IMR-90 (cell line): ENCODE measurements around the gene RSBN1L. TPM values are rescaled to one million over a fixed set of nuclear protein-coding genes. Genes with fewer than 3 reads are reported as not detected.

ENCODE experiments used
- ATAC-seq: fragments of 200-7000 bp; cut with Tn5 transposase; 2 replicates; pipeline ENCODE4 v1.9.1; 2020; ENCODE audit warnings: low read depth, mild to moderate bottlenecking, moderate library complexity
- BruUV-seq: library from RNA; stranded (reverse); fragments of 400-500 nt; replicated peaks from 2 replicates; lab custom pipeline; 2021; lab: Mats Ljungman, UMichigan
- CTCF ChIA-PET: fragments of 300-600 bp; formaldehyde crosslinking; extraction: SDS; loops from one replicate; lab custom pipeline; 2021; ENCODE audit warnings: antibody characterized with exemption; lab: Yijun Ruan, JAX
- POLR2A ChIA-PET: fragments of 300-600 bp; sonication (Branson Sonifier 250); formaldehyde crosslinking; loops from one replicate; lab custom pipeline; 2022; ENCODE audit warnings: antibody characterized with exemption; ENCODE audit not compliant: unreplicated experiment; lab: Charles Lee
- DNase-seq: peaks from one replicate; pipeline ENCODE4 v3.0.0; 2013
- H2AFZ ChIP-seq: replicated peaks from 2 replicates; pipeline ENCODE3; 2013; ENCODE audit warnings: low read length, mild to moderate bottlenecking; ENCODE audit not compliant: poor library complexity
- H2AK5ac ChIP-seq: 2 replicates; pipeline ENCODE4 v1.6.1; 2013; ENCODE audit warnings: low read depth, low read length, inconsistent platforms
- H2AK9ac ChIP-seq: replicated peaks from 2 replicates; pipeline ENCODE3; 2013; ENCODE audit warnings: mild to moderate bottlenecking, low read depth, low read length, moderate library complexity; ENCODE audit not compliant: poor library complexity
- H2BK120ac ChIP-seq: 2 replicates; pipeline ENCODE4 v1.6.1; 2013; ENCODE audit warnings: low read depth, low read length, inconsistent platforms
- H2BK15ac ChIP-seq: 3 replicates; pipeline ENCODE4 v1.6.1; 2013; ENCODE audit warnings: low read depth, low read length, inconsistent platforms
- H2BK20ac ChIP-seq: 2 replicates; pipeline ENCODE4 v1.6.1; 2013; ENCODE audit warnings: low read depth, mild to moderate bottlenecking, inconsistent platforms, low read length, moderate library complexity
- H2BK5ac ChIP-seq: 2 replicates; pipeline ENCODE4 v1.6.1; 2013; ENCODE audit warnings: mild to moderate bottlenecking, low read depth, low read length, inconsistent platforms; ENCODE audit not compliant: poor library complexity, severe bottlenecking
- H3K14ac ChIP-seq: replicated peaks from 2 replicates; pipeline ENCODE4 v1.6.1; 2013; ENCODE audit warnings: low read depth, low read length, inconsistent platforms
- H3K18ac ChIP-seq: 2 replicates; pipeline ENCODE4 v1.6.1; 2013; ENCODE audit warnings: low read depth, low read length, control low read depth
- H3K23ac ChIP-seq: 2 replicates; pipeline ENCODE4 v1.6.1; 2013; ENCODE audit warnings: low read depth, low read length, inconsistent platforms
- H3K27ac ChIP-seq: 2 replicates; pipeline ENCODE4 v1.5.1; 2013; ENCODE audit warnings: mild to moderate bottlenecking, control low read depth, low read length; ENCODE audit not compliant: insufficient read depth
- H3K27me3 ChIP-seq: 2 replicates; pipeline ENCODE4 v1.6.1; 2013; ENCODE audit warnings: low read length; ENCODE audit not compliant: control insufficient read depth, insufficient read depth
- H3K36me3 ChIP-seq: 2 replicates; pipeline ENCODE4 v1.6.1; 2013; ENCODE audit warnings: low read length, mixed read lengths; ENCODE audit not compliant: control insufficient read depth, insufficient read depth
- H3K4ac ChIP-seq: 2 replicates; pipeline ENCODE4 v1.6.1; 2013; ENCODE audit warnings: low read depth, low read length, inconsistent platforms
- H3K4me1 ChIP-seq: 2 replicates; pipeline ENCODE4 v1.6.1; 2013; ENCODE audit warnings: low read length, mixed read lengths; ENCODE audit not compliant: control insufficient read depth, insufficient read depth
- H3K4me2 ChIP-seq: 2 replicates; pipeline ENCODE4 v1.6.1; 2013; ENCODE audit warnings: low read depth, mild to moderate bottlenecking, control low read depth, low read length, moderate library complexity
- H3K4me3 ChIP-seq: 2 replicates; pipeline ENCODE4 v1.5.1; 2013; ENCODE audit warnings: low read depth, mild to moderate bottlenecking, control low read depth, low read length, moderate library complexity; ENCODE audit not compliant: insufficient read depth
- H3K56ac ChIP-seq: 2 replicates; pipeline ENCODE4 v1.6.1; 2013; ENCODE audit warnings: low read length, inconsistent platforms; ENCODE audit not compliant: insufficient read depth; ENCODE audit errors: extremely low read depth
- H3K79me1 ChIP-seq, 2 experiments: 2 replicates each; pipeline ENCODE4 v1.6.1; 2013; ENCODE audit warnings: low read length in 2 of 2, inconsistent platforms in 1 of 2, low read depth in 1 of 2
- H3K9ac ChIP-seq: 2 replicates; pipeline ENCODE4 v1.6.1; 2013; ENCODE audit warnings: low read depth, low read length, control low read depth
- H3K9me1 ChIP-seq: 2 replicates; pipeline ENCODE4 v1.6.1; 2013; ENCODE audit warnings: low read length, inconsistent platforms; ENCODE audit not compliant: insufficient read depth
- H3K9me3 ChIP-seq: 2 replicates; pipeline ENCODE4 v1.6.1; 2013; ENCODE audit warnings: low read length; ENCODE audit not compliant: control insufficient read depth, insufficient read depth
- H4K20me1 ChIP-seq: 2 replicates; pipeline ENCODE4 v1.6.1; 2013; ENCODE audit warnings: low read length, inconsistent platforms; ENCODE audit not compliant: insufficient read depth
- H4K5ac ChIP-seq: 2 replicates; pipeline ENCODE4 v1.6.1; 2013; ENCODE audit warnings: mild to moderate bottlenecking, low read depth, low read length, control low read depth
- H4K8ac ChIP-seq, 2 experiments: 2 replicates each; pipeline ENCODE4 v1.6.1; 2013; ENCODE audit warnings: low read depth in 2 of 2, low read length in 2 of 2, control low read depth in 1 of 2, inconsistent platforms in 1 of 2
- H4K91ac ChIP-seq: 2 replicates; pipeline ENCODE4 v1.6.1; 2013; ENCODE audit warnings: low read depth, low read length, inconsistent platforms; ENCODE audit not compliant: insufficient read depth
- BHLHE40 ChIP-seq: fragments of 150-350 bp; IDR thresholded peaks from 2 replicates; pipeline ENCODE4 v1.6.1; 2016; ENCODE audit warnings: mild to moderate bottlenecking, low read depth, low read length
- CEBPB ChIP-seq: IDR thresholded peaks from 2 replicates; pipeline ENCODE4 v1.6.1; 2012; ENCODE audit warnings: low read depth, low read length, improper control_type of control experiment
- CHD1 ChIP-seq: IDR thresholded peaks from 2 replicates; pipeline ENCODE4 v1.6.1; 2012; ENCODE audit warnings: low read depth, low read length, improper control_type of control experiment
- CTCF ChIP-seq: conservative IDR thresholded peaks from 2 replicates; pipeline ENCODE4 v1.5.1; 2012; ENCODE audit warnings: mild to moderate bottlenecking, low read depth, low read length, improper control_type of control experiment
- ELK1 ChIP-seq: fragments of 150-350 bp; IDR thresholded peaks from 2 replicates; pipeline ENCODE4 v1.6.1; 2016; ENCODE audit warnings: low read depth, mild to moderate bottlenecking, low read length, moderate library complexity, borderline replicate concordance
- FOS ChIP-seq: fragments of 150-350 bp; IDR thresholded peaks from 2 replicates; pipeline ENCODE4 v1.6.1; 2016; ENCODE audit warnings: low read depth, low read length
- MAFK ChIP-seq: IDR thresholded peaks from 2 replicates; pipeline ENCODE4 v1.6.1; 2012; ENCODE audit warnings: low read depth, low read length, improper control_type of control experiment
- MAZ ChIP-seq: IDR thresholded peaks from 2 replicates; pipeline ENCODE4 v1.6.1; 2012; ENCODE audit warnings: low read depth, mild to moderate bottlenecking, low read length, improper control_type of control experiment, moderate library complexity, borderline replicate concordance
- MXI1 ChIP-seq: IDR thresholded peaks from 2 replicates; pipeline ENCODE4 v1.6.1; 2012; ENCODE audit warnings: low read depth, mild to moderate bottlenecking, low read length, moderate library complexity, borderline replicate concordance
- NFE2L2 ChIP-seq: fragments of 150-350 bp; IDR thresholded peaks from 2 replicates; pipeline ENCODE4 v1.6.1; 2016; ENCODE audit warnings: low read depth, mild to moderate bottlenecking, low read length
- POLR2A ChIP-seq: IDR thresholded peaks from 2 replicates; pipeline ENCODE4 v1.6.1; 2012; ENCODE audit warnings: mild to moderate bottlenecking, low read depth, low read length
- RAD21 ChIP-seq: IDR thresholded peaks from 2 replicates; pipeline ENCODE4 v1.6.1; 2012; ENCODE audit warnings: low read length, improper control_type of control experiment
- RCOR1 ChIP-seq: IDR thresholded peaks from 2 replicates; pipeline ENCODE4 v1.6.1; 2012; ENCODE audit warnings: mild to moderate bottlenecking, low read length, improper control_type of control experiment; ENCODE audit not compliant: insufficient replicate concordance
- RFX5 ChIP-seq: IDR thresholded peaks from 2 replicates; pipeline ENCODE4 v1.8.0; 2012; ENCODE audit warnings: low read depth, mild to moderate bottlenecking, low read length, moderate library complexity
- SMC3 ChIP-seq: fragments of 150-350 bp; IDR thresholded peaks from 2 replicates; pipeline ENCODE4 v1.6.1; 2016; ENCODE audit warnings: low read depth, mild to moderate bottlenecking, antibody characterized with exemption, low read length, moderate library complexity
- USF2 ChIP-seq: fragments of 150-350 bp; IDR thresholded peaks from 2 replicates; pipeline ENCODE4 v1.6.1; 2017; ENCODE audit warnings: mild to moderate bottlenecking, antibody characterized with exemption, low read length, low read depth
- WGBS, 2 experiments: methylation state at CpG; one replicate each; pipeline versions ENCODE4 v1.1.5 to v1.1.7; 2013; ENCODE audit warnings: missing lambda C conversion rate in 2 of 2; ENCODE audit not compliant: insufficient read length in 1 of 2; ENCODE audit errors: extremely low coverage in 2 of 2; 5-methylcytosine and 5-hydroxymethylcytosine counted together
- dilution Hi-C: fragments of 300-500 bp; cut with HindIII; formaldehyde crosslinking; loops from one replicate; pipeline ENCODE4 v1.14.3; 2018; ENCODE audit warnings: low sequenced_read_pairs; ENCODE audit not compliant: unreplicated experiment
- in situ Hi-C: fragments of 300-500 bp; cut with MboI; formaldehyde crosslinking; loops from 3 replicates; pipeline ENCODE4 v1.14.3; 2019; ENCODE audit warnings: low sequenced_read_pairs, inconsistent platforms, mixed read lengths
- intact Hi-C: fragments of 100-400 bp; cut with micrococcal nuclease; formaldehyde crosslinking; loops from 2 replicates; pipeline ENCODE4 v1.10.0; 2022
- polyA plus RNA-seq, 3 experiments: library from polyadenylated mRNA; depleted of rRNA; stranded (reverse); fragments of >200 nt; gene quantifications; 2 replicates each; pipeline ENCODE4 v1.2.3, GENCODE V29; 2012; ENCODE audit warnings: low replicate concordance in 1 of 3
- total RNA-seq: library from RNA; depleted of rRNA; stranded (reverse); fragments of >200 nt; gene quantifications from 2 replicates; pipeline ENCODE4 v1.2.3, GENCODE V29; 2012

RSBN1L gene
- total and polyA plus RNA-seq, 2 of the 4 experiments (the other 2 are of a cell fraction): 7.8 to 14.7 TPM

- H3K4ac ChIP-seq: no peak overlapping the region
Observed at GRCh38 chr7:77716804-77717203, 20.5 kb downstream of the RSBN1L start.

More at GRCh38 chr7:77716804-77717203, 20.5 kb downstream of the RSBN1L start:
- Histone ChIP-seq H3K56ac (no peak overlapping the region), H2BK5ac (no peak overlapping the region), H3K9me3 (no peaks in the 10 kb centered on the region), H3K9me1 (peaks cover 8% of the 10 kb centered on the region; the same call in 1 of the 2 replicates), H4K8ac (no peak overlapping the region), H2BK120ac (no peak overlapping the region), H4K91ac (no peak overlapping the region), H2AFZ (no peak overlapping the region), H3K14ac (no peak overlapping the region), H3K4me1 (no peaks in the 10 kb centered on the region), H4K20me1 (peaks cover 32% of the 10 kb centered on the region), H3K27ac (no peak overlapping the region), H3K79me1 (peaks cover 16 to 61% of the 10 kb centered on the region in 2 experiments), H3K4me3 (no peak overlapping the region), H3K27me3 (no peaks in the 10 kb centered on the region), H3K23ac (no peak overlapping the region), H4K5ac (no peak overlapping the region), H2AK5ac (no peak overlapping the region), H2BK15ac (no peak overlapping the region), H3K4me2 (no peak overlapping the region), H2BK20ac (no peak overlapping the region), H3K36me3 (no peaks in the 10 kb centered on the region; the same call in 1 of the 2 replicates), H3K9ac (no peak overlapping the region), H2AK9ac (no peak overlapping the region), H3K18ac (no peak overlapping the region)
- ChIA-PET CTCF (no interaction called here), POLR2A (no interaction called here)
- ATAC-seq: no peak
- no TSS peak for BruUV-seq
- dilution Hi-C loops: no loop called here
- in situ Hi-C loops: no loop called here
- no peak for DNase-seq
- 100% methylated on average over 2 of the region's 3 CpGs; no CpG with 5 or more reads in 1 of the 2 experiments for WGBS, 2 experiments
- TF ChIP-seq CEBPB: no peak
- no peak for TF ChIP-seq SMC3
- TF ChIP-seq MAZ: no peak
- no peak for TF ChIP-seq CHD1
- TF ChIP-seq RAD21: no peak
- no peak for TF ChIP-seq RFX5
- no peak for TF ChIP-seq POLR2A
- no peak for TF ChIP-seq ELK1
- no peak for TF ChIP-seq MAFK
- no peak for TF ChIP-seq NFE2L2
- TF ChIP-seq USF2: no peak
- TF ChIP-seq FOS: no peak
- no peak for TF ChIP-seq MXI1
- no peak for TF ChIP-seq BHLHE40
- no peak for TF ChIP-seq RCOR1
- TF ChIP-seq CTCF: no peak
- intact Hi-C loops: no loop called here
